Stimulated activated CD8-positive, alpha-beta memory T cell treated with anti-CD3 and anti-CD28 coated beads, Interleukin-15, amount 100 ng/mL, for 4 hours (primary cell): ENCODE measurements around the gene UROC1.

Experiments
- DNase-seq, 2 donors: peaks; one replicate each; pipeline ENCODE4 v3.0.0-alpha.2; 2020; ENCODE audit warnings: low read depth in 2 of 2

UROC1 gene

GRCh38 chr3:126460381-126460780 lies 57.2 kb downstream of the UROC1 start:
- DNase-seq, result no peak

GRCh38 chr3:126459763-126460127 lies 57.8 kb downstream of the UROC1 start:
- DNase-seq, result no peak

GRCh38 chr3:126459111-126459762 lies 58.3 kb downstream of the UROC1 start:
- no peak for DNase-seq

GRCh38 chr3:126456766-126457388 lies 60.7 kb downstream of the UROC1 start:
- no peak for DNase-seq

GRCh38 chr3:126456211-126456610 lies 61.4 kb downstream of the UROC1 start:
- DNase-seq, result no peak

- no peak for DNase-seq
These were observed 63.0 kb downstream of the UROC1 start for GRCh38 chr3:126454437-126455198.

- no peak for DNase-seq
These were observed 63.5 kb downstream of the UROC1 start for GRCh38 chr3:126454025-126454424.

GRCh38 chr3:126452213-126452612 lies 65.4 kb downstream of the UROC1 start:
- DNase-seq, result no peak

GRCh38 chr3:126451511-126451910 lies 66.1 kb downstream of the UROC1 start:
- no peak for DNase-seq

GRCh38 chr3:126450744-126451143 lies 66.8 kb downstream of the UROC1 start:
- no peak for DNase-seq

GRCh38 chr3:126450219-126450618 lies 67.4 kb downstream of the UROC1 start:
- no peak for DNase-seq

GRCh38 chr3:126449621-126450051 lies 67.9 kb downstream of the UROC1 start:
- DNase-seq, result no peak

GRCh38 chr3:126448893-126449180 lies 68.7 kb downstream of the UROC1 start:
- no peak for DNase-seq

- DNase-seq, result no peak
These were observed 69.3 kb downstream of the UROC1 start for GRCh38 chr3:126448136-126448892.

- no peak for DNase-seq
These were observed 70.0 kb downstream of the UROC1 start for GRCh38 chr3:126447456-126448106.

- no peak for DNase-seq
These were observed 70.8 kb downstream of the UROC1 start for GRCh38 chr3:126446791-126447190.

- DNase-seq, result no peak
These were observed 71.3 kb downstream of the UROC1 start for GRCh38 chr3:126446301-126446700.

GRCh38 chr3:126445506-126445905 lies 72.1 kb downstream of the UROC1 start:
- no peak for DNase-seq

GRCh38 chr3:126442856-126443242 lies 74.7 kb downstream of the UROC1 start:
- no peak for DNase-seq

GRCh38 chr3:126442094-126442855 lies 75.3 kb downstream of the UROC1 start:
- DNase-seq, result no peak

GRCh38 chr3:126441256-126441880 lies 76.2 kb downstream of the UROC1 start:
- DNase-seq, result no peak
